OCI-LY1 (cell line): ENCODE results near the gene FBXO39.

Source experiments
- EZH2 ChIP-seq: fragments of 200-600 bp; sonication (generic), shearing (Covaris generic); IDR thresholded peaks from 2 replicates; pipeline ENCODE4 v1.8.0; 2017; ENCODE audit warnings: borderline replicate concordance, mixed run types, mild to moderate bottlenecking, antibody characterized with exemption, low read length, moderate library complexity, mixed read lengths
- TF ChIP-seq, protein P1 (sequence below): fragments of 200-600 bp; sonication (generic), shearing (Covaris generic); IDR thresholded peaks from 2 replicates; pipeline ENCODE4 v1.5.1; 2017; ENCODE audit warnings: mild to moderate bottlenecking, antibody characterized with exemption, low read length, moderate library complexity, mixed read lengths

DNA sequence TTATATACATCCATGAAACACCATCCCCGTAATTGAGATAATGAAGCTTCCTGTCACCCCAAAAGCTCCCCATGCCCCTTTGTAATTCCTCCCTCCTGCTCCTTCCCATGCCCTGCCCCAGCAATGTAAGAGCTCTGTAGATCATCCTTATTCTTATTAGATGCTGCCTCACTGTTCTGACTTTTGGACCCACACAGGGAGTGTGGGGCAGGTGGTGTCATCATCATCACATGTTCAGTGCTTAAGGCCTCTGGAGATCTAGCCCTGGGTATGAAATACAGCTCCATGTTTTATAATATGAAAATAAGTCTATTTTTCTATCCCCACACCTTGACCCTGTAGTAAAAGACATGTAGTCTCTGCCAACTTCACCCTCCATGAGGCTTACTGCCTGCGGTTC, 18.3 kb upstream of the FBXO39 start:
- TF ChIP-seq, protein P1, sequence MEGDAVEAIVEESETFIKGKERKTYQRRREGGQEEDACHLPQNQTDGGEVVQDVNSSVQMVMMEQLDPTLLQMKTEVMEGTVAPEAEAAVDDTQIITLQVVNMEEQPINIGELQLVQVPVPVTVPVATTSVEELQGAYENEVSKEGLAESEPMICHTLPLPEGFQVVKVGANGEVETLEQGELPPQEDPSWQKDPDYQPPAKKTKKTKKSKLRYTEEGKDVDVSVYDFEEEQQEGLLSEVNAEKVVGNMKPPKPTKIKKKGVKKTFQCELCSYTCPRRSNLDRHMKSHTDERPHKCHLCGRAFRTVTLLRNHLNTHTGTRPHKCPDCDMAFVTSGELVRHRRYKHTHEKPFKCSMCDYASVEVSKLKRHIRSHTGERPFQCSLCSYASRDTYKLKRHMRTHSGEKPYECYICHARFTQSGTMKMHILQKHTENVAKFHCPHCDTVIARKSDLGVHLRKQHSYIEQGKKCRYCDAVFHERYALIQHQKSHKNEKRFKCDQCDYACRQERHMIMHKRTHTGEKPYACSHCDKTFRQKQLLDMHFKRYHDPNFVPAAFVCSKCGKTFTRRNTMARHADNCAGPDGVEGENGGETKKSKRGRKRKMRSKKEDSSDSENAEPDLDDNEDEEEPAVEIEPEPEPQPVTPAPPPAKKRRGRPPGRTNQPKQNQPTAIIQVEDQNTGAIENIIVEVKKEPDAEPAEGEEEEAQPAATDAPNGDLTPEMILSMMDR: no peak
- TF ChIP-seq EZH2: no peak
